ENCODE data around the gene CD48. TPM values are rescaled to one million over a fixed set of nuclear protein-coding genes. Genes with fewer than 3 reads are reported as not detected.
"Not testable (repeated sequence)": the region's sequence is repeated elsewhere in the genome, so short reads cannot be mapped to it uniquely, and the experiment has no call there.

CD48 gene
- total and polyA plus RNA-seq, 5 experiments from 2014 or later, result 186 to 276 (median 213) TPM

DNA sequence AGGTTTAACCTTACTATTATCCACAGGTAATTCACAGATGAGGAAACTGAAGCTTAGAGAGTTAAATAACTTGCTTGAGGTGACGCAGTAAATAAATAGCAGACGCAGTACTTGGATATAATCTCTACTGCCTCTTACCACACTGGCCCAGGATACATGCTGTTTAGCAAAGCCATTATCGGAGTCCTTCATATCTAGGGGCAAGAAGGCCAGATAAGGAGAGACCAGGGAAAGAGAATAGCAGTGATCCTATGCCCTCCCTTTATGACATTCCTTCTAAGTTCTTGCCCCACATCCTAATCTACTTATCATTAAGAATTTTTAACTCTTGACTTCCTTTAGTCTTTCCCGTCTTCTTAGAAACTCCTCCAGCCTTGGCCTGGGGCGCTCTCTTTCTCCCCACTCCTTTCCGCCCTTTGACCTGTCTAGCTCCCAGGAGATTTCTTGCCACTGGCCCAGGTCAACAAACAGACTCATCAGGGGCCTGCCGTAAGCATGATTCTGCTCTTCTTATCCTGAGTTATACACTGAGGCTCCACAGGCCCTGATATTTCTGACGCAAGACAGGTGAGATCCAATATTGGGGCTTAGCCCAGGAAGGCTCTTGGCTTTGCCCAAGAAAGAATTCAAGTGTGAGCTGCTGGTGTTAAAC is 53.3 kb downstream of the CD48 start:
- ATAC-seq (no peak), DNase-seq (no peak)
- peaks cover 0 to 4% (median 0%) of the 10 kb centered on the region in 9 donors for H3K9me3 Mint-ChIP-seq
- H3K27me3 Mint-ChIP-seq, result no peaks in the 10 kb centered on the region
- H3K36me3 Mint-ChIP-seq, result peaks cover 0 to 3% (median 0%) of the 10 kb centered on the region in 3 donors
- POLR2A ChIA-PET, result no interaction called here
- H3K4me3 Mint-ChIP-seq, result no peak overlapping the region
- peaks cover 35 to 68% (median 60%) of the 10 kb centered on the region in 4 donors for H3K4me1 Mint-ChIP-seq
- H3K27ac Mint-ChIP-seq, result peak overlapping the region in 7 of 10 donors; percentile 5 to 87 (median 72)

DNA sequence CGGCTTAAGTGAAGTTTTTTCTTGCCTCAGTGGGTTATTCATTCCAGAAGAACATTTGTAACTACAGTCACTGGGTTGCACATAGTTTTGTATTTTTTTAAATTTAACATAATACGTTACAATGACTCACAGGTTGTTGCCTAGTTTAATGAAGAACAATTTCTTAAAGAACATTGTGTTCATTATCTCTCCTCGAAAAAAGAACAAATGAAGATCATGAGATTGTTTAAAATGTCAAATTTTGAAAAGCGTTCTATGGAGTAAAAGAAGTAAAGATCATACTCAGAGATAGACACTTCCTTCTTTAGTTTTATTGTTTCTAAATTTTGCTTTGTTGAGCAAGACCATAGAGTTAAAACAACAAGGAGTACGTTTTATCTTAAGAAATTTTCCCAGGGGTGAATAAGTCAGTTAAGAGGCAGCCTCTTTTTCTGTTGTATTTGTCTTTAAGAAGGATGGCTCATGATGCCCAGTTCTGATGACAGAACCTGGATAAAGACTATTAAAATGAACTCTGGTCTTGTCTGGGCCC is 54.3 kb downstream of the CD48 start:
- POLR2A ChIA-PET, result no interaction called here
- no peak for ATAC-seq
- peaks cover 0 to 4% (median 0%) of the 10 kb centered on the region in 9 donors for H3K9me3 Mint-ChIP-seq
- H3K4me1 Mint-ChIP-seq, result peaks cover 38 to 68% (median 60%) of the 10 kb centered on the region in 4 donors
- peaks cover 0 to 3% (median 0%) of the 10 kb centered on the region in 3 donors for H3K36me3 Mint-ChIP-seq
- no peak for DNase-seq
- peak overlapping the region in 2 of 10 donors; percentile 8 to 24 for H3K4me3 Mint-ChIP-seq
- H3K27ac Mint-ChIP-seq, result peak overlapping the region in 6 of 10 donors; percentile 1 to 87 (median 30)
- no peaks in the 10 kb centered on the region for H3K27me3 Mint-ChIP-seq

GRCh38 chr1:160656737-160657136 is 54.9 kb downstream of the CD48 start:
- DNase-seq (no peak), ATAC-seq (no peak)
- H3K9me3 Mint-ChIP-seq, result peaks cover 0 to 4% (median 0%) of the 10 kb centered on the region in 9 donors
- peaks cover 37 to 68% (median 60%) of the 10 kb centered on the region in 4 donors for H3K4me1 Mint-ChIP-seq
- peak overlapping the region in 3 of 10 donors; percentile 17 to 87 (median 19) for H3K27ac Mint-ChIP-seq
- POLR2A ChIA-PET, result interaction anchor here (0.7 to 1.0 kb wide), 3 partner anchors 25 to 55 kb away, joined by 4 to 9 read pairs (median 6); partner anchors contain the start of gene CD48
- no peaks in the 10 kb centered on the region for H3K27me3 Mint-ChIP-seq
- H3K36me3 Mint-ChIP-seq, result peaks cover 0 to 3% (median 0%) of the 10 kb centered on the region in 3 donors
- H3K4me3 Mint-ChIP-seq, result peak overlapping the region in 1 of 10 donors; percentile 54

GRCh38 chr1:160653620-160654016 is 58.0 kb downstream of the CD48 start:
- peaks cover 44 to 85% (median 71%) of the 10 kb centered on the region in 4 donors for H3K4me1 Mint-ChIP-seq
- H3K4me3 Mint-ChIP-seq, result peak overlapping the region in 3 of 10 donors; percentile 8 to 39 (median 18)
- no peak for DNase-seq
- peak overlapping the region in 6 of 10 donors; percentile 15 to 89 (median 57) for H3K27ac Mint-ChIP-seq
- no peaks in the 10 kb centered on the region for H3K36me3 Mint-ChIP-seq
- H3K9me3 Mint-ChIP-seq, result no peaks in the 10 kb centered on the region
- H3K27me3 Mint-ChIP-seq, result no peaks in the 10 kb centered on the region
- ATAC-seq, result peak in 1 of 2 donors; percentile 50
- POLR2A ChIA-PET, result interaction anchor here (0.5 to 1.1 kb wide), 3 partner anchors 10 to 358 kb away, joined by 3 to 6 read pairs (median 3); no protein-coding TSS in a partner anchor

GRCh38 chr1:160652924-160653619 is 58.5 kb downstream of the CD48 start:
- Mint-ChIP-seq H3K27ac (peak overlapping the region in 9 of 10 donors; percentile 50 to 93 (median 88)), H3K4me1 (peaks cover 46 to 85% (median 71%) of the 10 kb centered on the region in 4 donors), H3K36me3 (no peaks in the 10 kb centered on the region), H3K27me3 (no peaks in the 10 kb centered on the region), H3K9me3 (no peaks in the 10 kb centered on the region), H3K4me3 (peak overlapping the region in 5 of 10 donors; percentile 18 to 43 (median 21))
- no peak for ATAC-seq
- DNase-seq, result no peak
- POLR2A ChIA-PET, result interaction anchor here (0.5 to 1.1 kb wide), 3 partner anchors 11 to 359 kb away, joined by 3 to 6 read pairs (median 3); no protein-coding TSS in a partner anchor

- DNase-seq, result peak in 3 of 10 donors; percentile 8 to 43 (median 36)
- peaks cover 50 to 83% (median 71%) of the 10 kb centered on the region in 4 donors for H3K4me1 Mint-ChIP-seq
- H3K4me3 Mint-ChIP-seq, result peak overlapping the region in 6 of 10 donors; percentile 18 to 52 (median 36)
- H3K36me3 Mint-ChIP-seq, H3K27me3 Mint-ChIP-seq, ATAC-seq, H3K9me3 Mint-ChIP-seq: not testable (repeated sequence)
- H3K27ac Mint-ChIP-seq, result peak overlapping the region; percentile 8 to 93 (median 88)
- POLR2A ChIA-PET, result interaction anchor here (0.6 to 2.0 kb wide), 7 partner anchors 10 to 218 kb away, joined by 3 to 8 read pairs (median 5); no protein-coding TSS in a partner anchor
These were observed 59.5 kb downstream of the CD48 start for GRCh38 chr1:160652065-160652641.

DNA sequence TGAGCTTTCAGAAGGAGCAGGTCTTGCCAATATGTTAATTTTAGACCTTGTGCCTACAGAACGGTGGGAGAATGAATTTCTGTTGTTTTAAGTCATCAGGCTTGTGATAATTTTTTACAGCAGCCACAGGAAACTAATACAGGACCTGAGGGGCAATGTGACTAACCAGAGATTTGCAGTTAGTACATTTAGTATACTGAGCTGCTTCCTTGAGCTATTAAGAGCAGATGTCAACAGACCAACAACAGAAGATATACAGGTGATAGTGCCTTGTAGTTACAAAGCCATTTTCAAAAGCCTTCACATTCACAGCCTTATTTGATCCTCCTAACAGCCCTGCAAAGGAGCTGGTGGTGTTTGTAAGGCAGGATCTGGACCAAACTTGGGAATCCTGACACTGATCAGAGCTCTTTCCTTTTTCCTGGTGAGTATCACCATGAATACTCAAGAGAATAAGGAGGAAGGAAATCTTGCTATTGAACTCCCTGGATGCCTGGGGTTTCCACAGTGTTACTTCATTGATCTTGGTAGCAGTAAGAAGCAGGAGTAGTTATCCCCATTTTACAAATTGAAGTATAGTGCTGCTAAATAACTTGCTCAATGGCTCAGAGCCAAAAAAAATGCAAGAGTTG is 60.1 kb downstream of the CD48 start:
- Mint-ChIP-seq H3K4me3 (peak overlapping the region in 2 of 10 donors; percentile 18 to 43), H3K4me1 (peaks cover 50 to 83% (median 71%) of the 10 kb centered on the region in 4 donors), H3K27ac (peak overlapping the region in 9 of 10 donors; percentile 70 to 93 (median 89)), H3K27me3 (no peaks in the 10 kb centered on the region), H3K9me3 (no peaks in the 10 kb centered on the region), H3K36me3 (no peaks in the 10 kb centered on the region)
- no peak for DNase-seq
- POLR2A ChIA-PET, result interaction anchor here (0.6 to 2.0 kb wide), 8 partner anchors 9 to 219 kb away, joined by 3 to 8 read pairs (median 5); no protein-coding TSS in a partner anchor
- peak in 1 of 2 donors; percentile 7 for ATAC-seq

DNA sequence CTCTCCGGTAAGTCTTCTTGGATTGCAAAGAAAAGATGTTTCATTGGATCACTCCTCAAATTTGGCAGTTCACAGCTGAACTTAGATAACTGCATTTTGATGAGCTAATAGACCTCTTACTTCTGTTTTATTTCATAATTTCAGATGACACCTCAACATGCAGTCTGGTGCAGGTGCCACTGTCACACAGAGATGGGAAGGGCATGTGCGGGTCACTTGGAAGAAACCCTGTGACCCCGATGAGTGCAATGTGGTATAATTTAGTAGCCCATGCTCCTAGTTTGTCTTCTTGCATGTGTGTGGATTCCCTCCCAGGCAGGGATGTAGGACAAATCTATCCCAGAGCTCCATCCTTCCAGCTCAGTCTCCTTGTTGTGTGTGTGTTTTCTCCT is 64.3 kb downstream of the CD48 start:
- peak; percentile 27 to 47 for ATAC-seq
- Mint-ChIP-seq H3K27ac (peak overlapping the region; percentile 89 to 96 (median 93)), H3K9me3 (no peaks in the 10 kb centered on the region), H3K4me3 (peak overlapping the region; percentile 80 to 97 (median 89)), H3K27me3 (no peaks in the 10 kb centered on the region), H3K4me1 (peaks cover 41 to 91% (median 83%) of the 10 kb centered on the region in 4 donors), H3K36me3 (no peaks in the 10 kb centered on the region)
- DNase-seq, result no peak
- POLR2A ChIA-PET, result interaction anchor here (0.6 to 4.3 kb wide), 13 partner anchors 14 to 535 kb away, joined by 3 to 39 read pairs (median 7); no protein-coding TSS in a partner anchor

GRCh38 chr1:160646711-160647328 is 64.8 kb downstream of the CD48 start, which contains the start of gene SLAMF1:
TSS of gene SLAMF1 (minus strand) at chr1:160647044. CDS start at chr1:160646945, 99 bp downstream.
- POLR2A ChIA-PET, result interaction anchor here (0.5 to 4.3 kb wide), 16 partner anchors 9 to 1109 kb away, joined by 3 to 39 read pairs (median 5); no protein-coding TSS in a partner anchor
- DNase-seq, result peak in 5 of 10 donors; percentile 13 to 56 (median 37)
- H3K4me1 Mint-ChIP-seq, result peaks cover 39 to 91% (median 83%) of the 10 kb centered on the region in 4 donors

DNA sequence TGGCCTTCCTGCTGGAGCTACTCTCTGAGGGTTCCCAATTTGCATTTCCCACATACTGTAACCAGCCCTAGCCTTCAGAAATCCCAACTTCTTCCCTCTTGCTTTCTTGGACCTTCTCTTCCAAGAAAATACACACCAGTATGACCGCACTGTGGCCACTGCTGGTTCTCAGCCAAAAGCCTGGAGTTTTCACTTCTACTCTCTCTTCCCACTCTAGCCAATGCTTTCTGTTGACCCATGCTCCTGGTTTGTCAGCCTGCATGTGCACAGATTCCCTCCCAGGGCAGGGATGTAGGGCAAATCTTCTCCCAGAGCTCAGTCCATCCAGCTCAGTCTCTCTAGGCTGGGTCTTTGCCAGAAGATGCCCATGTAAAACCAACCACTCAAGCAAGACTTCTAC is 65.4 kb downstream of the CD48 start:
- no peaks in the 10 kb centered on the region for H3K36me3 Mint-ChIP-seq
- DNase-seq (no peak), ATAC-seq (no peak)
- no peaks in the 10 kb centered on the region for H3K27me3 Mint-ChIP-seq
- peak overlapping the region; percentile 83 to 96 (median 93) for H3K27ac Mint-ChIP-seq
- no peaks in the 10 kb centered on the region for H3K9me3 Mint-ChIP-seq
- peaks cover 36 to 91% (median 83%) of the 10 kb centered on the region in 4 donors for H3K4me1 Mint-ChIP-seq
- peak overlapping the region; percentile 80 to 97 (median 89) for H3K4me3 Mint-ChIP-seq
- POLR2A ChIA-PET, result interaction anchor here (0.5 to 4.3 kb wide), 12 partner anchors 8 to 1110 kb away, joined by 3 to 39 read pairs (median 8); no protein-coding TSS in a partner anchor

More at GRCh38 chr1:160646711-160647328, 64.8 kb downstream of the CD48 start, which contains the start of gene SLAMF1:
- no peaks in the 10 kb centered on the region for H3K9me3 Mint-ChIP-seq
- H3K36me3 Mint-ChIP-seq, result no peaks in the 10 kb centered on the region
- H3K4me3 Mint-ChIP-seq, result peak within 1 kb of the TSS; percentile 80 to 97 (median 89)
- H3K27me3 Mint-ChIP-seq, result no peaks in the 10 kb centered on the region
- ATAC-seq, result peak; percentile 77 to 85
- H3K27ac Mint-ChIP-seq, result peak within 1 kb of the TSS; percentile 89 to 96 (median 93)
